Suprapubic skin (tissue), 4 donors: ENCODE measurements around the gene RAD50. TPM values are rescaled to one million over a fixed set of nuclear protein-coding genes. Genes with fewer than 3 reads are reported as not detected.
A peak's percentile ranks its signal among the peaks of the same experiment; 100 is the strongest.

Source experiments
- DNase-seq, 2 donors: peaks; one replicate each; pipeline ENCODE4 v3.0.0-alpha.2; 2019; ENCODE audit warnings: low spot score in 2 of 2
- H3K27ac ChIP-seq: fragments of 200-600 bp; sonication (generic); one replicate; pipeline ENCODE4 v1.5.1; 2019
- H3K27me3 ChIP-seq: fragments of 200-600 bp; sonication (generic); one replicate; pipeline ENCODE4 v1.5.1; 2019
- H3K36me3 ChIP-seq: fragments of 200-600 bp; sonication (generic); one replicate; pipeline ENCODE4 v1.5.1; 2019
- H3K4me1 ChIP-seq: fragments of 200-600 bp; sonication (generic); one replicate; pipeline ENCODE4 v1.5.1; 2019
- H3K4me3 ChIP-seq: fragments of 200-600 bp; sonication (generic); one replicate; pipeline ENCODE4 v1.5.1; 2019; ENCODE audit warnings: mild to moderate bottlenecking
- H3K9me3 ChIP-seq: fragments of 200-600 bp; sonication (generic); one replicate; pipeline ENCODE4 v1.5.1; 2019
- CTCF ChIP-seq, 2 donors: fragments of 200-600 bp in 1 of 2; fragments of 450-650 bp in 1 of 2; sonication (generic) in 1 of 2; IDR thresholded peaks; one replicate each; pipeline ENCODE4 v1.5.1; 2016 to 2019; ENCODE audit warnings: antibody characterized with exemption in 2 of 2, mild to moderate bottlenecking in 1 of 2, moderate library complexity in 1 of 2
- EP300 ChIP-seq: sonication (generic); formaldehyde crosslinking; IDR thresholded peaks from one replicate; pipeline ENCODE4 v1.6.1; 2017; ENCODE audit warnings: antibody characterized with exemption
- POLR2A ChIP-seq, 2 donors: fragments of 450-650 bp; IDR thresholded peaks; one replicate each; pipeline ENCODE4 v1.6.1; 2017; ENCODE audit warnings: antibody characterized with exemption in 2 of 2, mild to moderate bottlenecking in 2 of 2, moderate library complexity in 2 of 2
- POLR2AphosphoS5 ChIP-seq, 3 donors: sonication (generic); formaldehyde crosslinking; IDR thresholded peaks; one replicate each; pipeline ENCODE4 v1.6.1; 2017; ENCODE audit warnings: antibody characterized with exemption in 3 of 3
- WGBS: methylation state at CpG from one replicate; pipeline ENCODE4 v1.1.5; 2018; 5-methylcytosine and 5-hydroxymethylcytosine counted together
- total RNA-seq, 4 donors: library from RNA; depleted of rRNA; stranded (reverse); fragments of >200 nt; gene quantifications; one replicate each; pipeline ENCODE4 v1.1.0, GENCODE V29; 2016

Gene RAD50
- total RNA-seq, 4 donors from 2014 or later: 17.3 to 53.4 (median 32.5) TPM

- no peaks in the 10 kb centered on the region for H3K9me3 ChIP-seq
- H3K4me1 ChIP-seq: peaks cover 12% of the 10 kb centered on the region
- TF ChIP-seq POLR2A (IDR thresholded peaks at IDR 0.05): no peak
- no peak for TF ChIP-seq CTCF (IDR thresholded peaks at IDR 0.05)
- TF ChIP-seq EP300: no peak
- no peak for TF ChIP-seq POLR2AphosphoS5 (IDR thresholded peaks at IDR 0.05)
- no peaks in the 10 kb centered on the region for H3K36me3 ChIP-seq
- no peak overlapping the region for H3K27ac ChIP-seq
- H3K4me3 ChIP-seq: no peak overlapping the region
- WGBS: 87% methylated on average over 12 of the region's 16 CpGs
- no peaks in the 10 kb centered on the region for H3K27me3 ChIP-seq
- no peak for DNase-seq
Observed at GRCh38 chr5:132669966-132670882, 113.4 kb downstream of the RAD50 start.

- Histone ChIP-seq H3K9me3 (no peaks in the 10 kb centered on the region), H3K4me3 (no peak overlapping the region), H3K27me3 (no peaks in the 10 kb centered on the region), H3K27ac (no peak overlapping the region), H3K36me3 (no peaks in the 10 kb centered on the region), H3K4me1 (peaks cover 12% of the 10 kb centered on the region)
- TF ChIP-seq POLR2A (IDR thresholded peaks at IDR 0.05) (no peak), EP300 (no peak), POLR2AphosphoS5 (IDR thresholded peaks at IDR 0.05) (no peak), CTCF (IDR thresholded peaks at IDR 0.05) (no peak)
- WGBS: 97% methylated on average over 3 of the region's 3 CpGs
- no peak for DNase-seq
Observed at GRCh38 chr5:132671000-132671399, 114.2 kb downstream of the RAD50 start.

GRCh38 chr5:132673488-132673887 lies 116.7 kb downstream of the RAD50 start:
- H3K9me3 ChIP-seq: no peaks in the 10 kb centered on the region
- WGBS: 100% methylated on average over 1 of the region's 1 CpG

GRCh38 chr5:132673939-132674630 lies 117.3 kb downstream of the RAD50 start, which contains the start of gene IL4:
Gene IL4 (plus strand): TSS chr5:132673989. CDS start chr5:132674051, 62 bp downstream.
- peaks cover 12% of the 10 kb centered on the region for H3K4me1 ChIP-seq
- H3K27ac ChIP-seq: peak within 1 kb of the TSS; percentile 60
- no peak for TF ChIP-seq CTCF (IDR thresholded peaks at IDR 0.05)
- H3K27me3 ChIP-seq: no peaks in the 10 kb centered on the region
- H3K9me3 ChIP-seq: no peaks in the 10 kb centered on the region
- DNase-seq: peak in 1 of 2 donors; percentile 58
- H3K4me3 ChIP-seq: no peak within 1 kb of the TSS
- H3K36me3 ChIP-seq: no peaks in the 10 kb centered on the region
- WGBS: 79% methylated on average over 14 of the region's 14 CpGs

More at GRCh38 chr5:132673488-132673887, 116.7 kb downstream of the RAD50 start:
- TF ChIP-seq EP300 (no peak), POLR2A (IDR thresholded peaks at IDR 0.05) (no peak), POLR2AphosphoS5 (IDR thresholded peaks at IDR 0.05) (no peak), CTCF (IDR thresholded peaks at IDR 0.05) (no peak)
- Histone ChIP-seq H3K27ac (no peak overlapping the region), H3K36me3 (no peaks in the 10 kb centered on the region), H3K4me3 (no peak overlapping the region), H3K4me1 (peaks cover 12% of the 10 kb centered on the region), H3K27me3 (no peaks in the 10 kb centered on the region)
- DNase-seq: no peak
